A549 (cell line): ENCODE data around the gene TAF1B. TPM values are rescaled to one million over a fixed set of nuclear protein-coding genes. Genes with fewer than 3 reads are reported as not detected.

Source experiments
- ATAC-seq, 2 experiments: fragments of 200-7000 bp in 1 of 2; fragments of >200 bp in 1 of 2; cut with Nextera tagmentation in 1 of 2; cut with Tn5 transposase in 1 of 2; 3 replicates each; pipeline versions ENCODE4 v1.8.0 to v1.9.1; 2018 to 2020; ENCODE audit warnings: mild to moderate bottlenecking in 1 of 2, moderate library complexity in 1 of 2
- CTCF ChIA-PET: fragments of 300-600 bp; sonication (Branson Sonifier 250); formaldehyde crosslinking; extraction: SDS; loops from one replicate; lab custom pipeline; 2021; ENCODE audit warnings: antibody characterized with exemption, inconsistent platforms; lab: Yijun Ruan, JAX
- POLR2A ChIA-PET: fragments of 350-600 bp; formaldehyde crosslinking; extraction: SDS; loops from one replicate; lab custom pipeline; 2021; ENCODE audit warnings: antibody characterized with exemption, inconsistent platforms; lab: Yijun Ruan, JAX
- DNase-seq, 2 experiments: peaks; one replicate each; pipeline versions ENCODE4 v3.0.0 to v3.0.0-alpha.2; 2011 to 2016; ENCODE audit warnings: low read depth in 1 of 2, low spot score in 1 of 2
- FAIRE-seq: peaks from 2 replicates; lab custom pipeline; 2011; peaks lifted over from hg19 to GRCh38; lab: Jason Lieb, UNC
- H3K27ac ChIP-seq, 2 experiments: fragments of >200 bp; sonication (Bioruptor Twin); formaldehyde crosslinking; 3 replicates each; pipeline ENCODE4 v1.5.1; 2016 to 2017
- H3K4me1 ChIP-seq: fragments of >200 bp; sonication (Bioruptor Twin); formaldehyde crosslinking; 3 replicates; pipeline ENCODE4 v1.6.1; 2016
- H3K4me2 ChIP-seq: fragments of >200 bp; sonication (Bioruptor Twin); formaldehyde crosslinking; 3 replicates; pipeline ENCODE4 v1.6.1; 2016
- H3K4me3 ChIP-seq: fragments of >200 bp; sonication (Bioruptor Twin); formaldehyde crosslinking; 3 replicates; pipeline ENCODE4 v1.5.1; 2016
- H3K9me3 ChIP-seq: fragments of >200 bp; sonication (Bioruptor Twin); formaldehyde crosslinking; 3 replicates; pipeline ENCODE4 v1.6.1; 2016
- CEBPB ChIP-seq, 2 experiments: fragments of >200 bp in 1 of 2; sonication (Bioruptor Twin) in 1 of 2; formaldehyde crosslinking in 1 of 2; IDR thresholded peaks; 2 replicates each; pipeline ENCODE4 v1.6.1; 2012 to 2016
- CHD2 ChIP-seq: fragments of 150-350 bp; IDR thresholded peaks from 2 replicates; pipeline ENCODE4 v1.6.1; 2014; ENCODE audit warnings: low read length; ENCODE audit not compliant: partially characterized antibody
- CHD4 ChIP-seq: fragments of 200-600 bp; sonication (generic); IDR thresholded peaks from 2 replicates; pipeline ENCODE4 v1.6.1; 2016; ENCODE audit warnings: antibody characterized with exemption, mild to moderate bottlenecking, borderline replicate concordance
- CTCF ChIP-seq: fragments of >200 bp; sonication (Bioruptor Twin); formaldehyde crosslinking; IDR thresholded peaks from 3 replicates; pipeline ENCODE4 v1.5.1; 2016
- EP300 ChIP-seq, 2 experiments: fragments of >200 bp; sonication (Bioruptor Twin); formaldehyde crosslinking; IDR thresholded peaks; 2 replicates in 1 of 2; 3 replicates in 1 of 2; pipeline ENCODE4 v1.6.1; 2016 to 2017
- FOSL2 ChIP-seq, 2 experiments: fragments of 450-650 bp in 1 of 2; fragments of >200 bp in 1 of 2; sonication (Bioruptor Twin) in 1 of 2; formaldehyde crosslinking; IDR thresholded peaks; 2 replicates each; pipeline versions ENCODE4 v1.5.0 to v1.6.1; 2016 to 2020; ENCODE audit warnings: mild to moderate bottlenecking in 1 of 2, moderate library complexity in 1 of 2
- FOXS1 ChIP-seq: fragments of 250-450 bp; sonication (Bioruptor Pico); IDR thresholded peaks from 2 replicates; pipeline ENCODE4 v1.5.0; 2020; ENCODE audit warnings: mild to moderate bottlenecking, moderate library complexity
- HOXA7 ChIP-seq: fragments of 250-450 bp; sonication (Bioruptor Pico); IDR thresholded peaks from 2 replicates; pipeline ENCODE4 v1.5.0; 2020; ENCODE audit warnings: mild to moderate bottlenecking, moderate library complexity
- HOXB13 ChIP-seq: fragments of 250-450 bp; sonication (Bioruptor Pico); IDR thresholded peaks from 2 replicates; pipeline ENCODE4 v1.5.0; 2020; ENCODE audit warnings: low read depth, mild to moderate bottlenecking, moderate library complexity
- HOXB5 ChIP-seq: fragments of 250-450 bp; sonication (Bioruptor Pico); IDR thresholded peaks from 2 replicates; pipeline ENCODE4 v1.5.0; 2020; ENCODE audit warnings: mild to moderate bottlenecking, moderate library complexity
- KDM1A ChIP-seq: fragments of 200-600 bp; sonication (generic); IDR thresholded peaks from 2 replicates; pipeline ENCODE4 v1.6.1; 2016; ENCODE audit warnings: low read depth, mild to moderate bottlenecking
- MYC ChIP-seq: IDR thresholded peaks from 2 replicates; pipeline ENCODE4 v1.6.1; 2012; ENCODE audit warnings: mild to moderate bottlenecking, inconsistent platforms, low read length, improper control_type of control experiment, borderline replicate concordance
- NR3C1 ChIP-seq: fragments of >200 bp; sonication (Bioruptor Twin); formaldehyde crosslinking; IDR thresholded peaks from 3 replicates; pipeline ENCODE4 v1.6.1; 2017
- RAD21 ChIP-seq, 2 experiments: fragments of >200 bp in 1 of 2; sonication (Bioruptor Twin) in 1 of 2; formaldehyde crosslinking in 1 of 2; IDR thresholded peaks in 1 of 2; conservative IDR thresholded peaks in 1 of 2; 2 replicates in 1 of 2; 3 replicates in 1 of 2; pipeline ENCODE4 v1.6.1; 2012 to 2018; ENCODE audit warnings: inconsistent platforms in 1 of 2
- REST ChIP-seq: fragments of 200-600 bp; sonication (generic); IDR thresholded peaks from 2 replicates; pipeline ENCODE4 v1.6.1; 2016; ENCODE audit warnings: antibody characterized with exemption, mild to moderate bottlenecking, moderate library complexity
- RFX5 ChIP-seq: fragments of 450-650 bp; IDR thresholded peaks from 2 replicates; pipeline ENCODE4 v1.7.1; 2014; ENCODE audit warnings: antibody characterized with exemption, mild to moderate bottlenecking, moderate library complexity
- SMC3 ChIP-seq: fragments of >200 bp; sonication (Bioruptor Twin); formaldehyde crosslinking; IDR thresholded peaks from 3 replicates; pipeline ENCODE4 v1.6.1; 2018; ENCODE audit warnings: inconsistent platforms
- TP53 ChIP-seq: fragments of 250-450 bp; sonication (Bioruptor Pico); IDR thresholded peaks from 2 replicates; pipeline ENCODE4 v1.5.0; 2021; ENCODE audit warnings: mild to moderate bottlenecking, moderate library complexity
- USF2 ChIP-seq: fragments of 450-650 bp; IDR thresholded peaks from 2 replicates; pipeline ENCODE4 v1.6.1; 2014; ENCODE audit warnings: antibody characterized with exemption
- ZNF302 ChIP-seq: fragments of 250-450 bp; sonication (Bioruptor Pico); IDR thresholded peaks from 2 replicates; pipeline ENCODE4 v1.9.0; 2021; ENCODE audit warnings: inconsistent platforms, mild to moderate bottlenecking, moderate library complexity
- WGBS: methylation state at CpG from one replicate; pipeline ENCODE4 v1.1.6; 2017; ENCODE audit errors: missing lambda C conversion rate; 5-methylcytosine and 5-hydroxymethylcytosine counted together
- polyA plus RNA-seq, 4 experiments: library from polyadenylated mRNA; depleted of rRNA in 3 of 4; stranded (reverse); fragments of >200 nt; fragmentation: RNase III in 1 of 4; extraction: RNeasy Plus Mini Kit Qiagen cat#74134 plus additional on column Dnase treatment in 1 of 4; gene quantifications; 2 replicates in 3 of 4; 3 replicates in 1 of 4; pipeline ENCODE4 v1.2.3, GENCODE V29; 2011 to 2017
- TF ChIP-seq, protein P1 (sequence below): fragments of 150-350 bp; IDR thresholded peaks from 2 replicates; pipeline ENCODE4 v1.6.1; 2014; ENCODE audit warnings: low read depth, mild to moderate bottlenecking, low read length
- TF ChIP-seq, protein P2 (sequence below): fragments of 250-450 bp; sonication (Bioruptor Pico); IDR thresholded peaks from 2 replicates; pipeline ENCODE4 v1.5.0; 2020; ENCODE audit warnings: low read depth, mild to moderate bottlenecking, moderate library complexity

The TAF1B gene
- polyA plus RNA-seq, 2 of the 4 experiments (the other 2 are of a cell fraction) = 40.6 to 51.7 TPM

- H3K4me3 ChIP-seq = no peak overlapping the region
- no peak overlapping the region for H3K4me2 ChIP-seq
- no peaks in the 10 kb centered on the region for H3K9me3 ChIP-seq
- ChIA-PET CTCF (interaction anchor here (0.6 to 8.2 kb wide), 50 partner anchors 13 to 622 kb away, joined by 3 to 262 read pairs (median 8); partner anchors contain the start of genes KLF11 and TAF1B), POLR2A (interaction anchor here (1.8 kb wide), 1 partner anchor 30 kb away, joined by 10 read pairs; the partner anchor contains the start of gene TAF1B)
- peaks cover 4% of the 10 kb centered on the region; the same call in 2 of the 3 replicates for H3K4me1 ChIP-seq
- peak overlapping the region in 1 of 2 experiments; percentile 43; a peak in 1 of 6 replicates for H3K27ac ChIP-seq
- TF ChIP-seq MYC = no peak
- TF ChIP-seq CEBPB (IDR thresholded peaks at IDR 0.05) = no peak
- TF ChIP-seq RFX5 = no peak
- no peak for TF ChIP-seq HOXA7
- no peak for TF ChIP-seq TP53 (CRISPR knock-in tag)
- TF ChIP-seq RAD21 (conservative IDR thresholded peaks at IDR 0.05 in 1 of 2, IDR thresholded peaks at IDR 0.05 in 1 of 2) = no peak
- TF ChIP-seq ZNF302 (CRISPR knock-in tag) = no peak
- no peak for TF ChIP-seq NR3C1
- no peak for TF ChIP-seq USF2
- TF ChIP-seq CHD4 = no peak
- no peak for TF ChIP-seq HOXB13 (CRISPR knock-in tag)
- no peak for TF ChIP-seq KDM1A
- TF ChIP-seq FOXS1 (CRISPR knock-in tag) = no peak
- TF ChIP-seq, protein P1, sequence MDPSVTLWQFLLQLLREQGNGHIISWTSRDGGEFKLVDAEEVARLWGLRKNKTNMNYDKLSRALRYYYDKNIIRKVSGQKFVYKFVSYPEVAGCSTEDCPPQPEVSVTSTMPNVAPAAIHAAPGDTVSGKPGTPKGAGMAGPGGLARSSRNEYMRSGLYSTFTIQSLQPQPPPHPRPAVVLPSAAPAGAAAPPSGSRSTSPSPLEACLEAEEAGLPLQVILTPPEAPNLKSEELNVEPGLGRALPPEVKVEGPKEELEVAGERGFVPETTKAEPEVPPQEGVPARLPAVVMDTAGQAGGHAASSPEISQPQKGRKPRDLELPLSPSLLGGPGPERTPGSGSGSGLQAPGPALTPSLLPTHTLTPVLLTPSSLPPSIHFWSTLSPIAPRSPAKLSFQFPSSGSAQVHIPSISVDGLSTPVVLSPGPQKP = no peak
- TF ChIP-seq HOXB5 (CRISPR knock-in tag) = no peak
- TF ChIP-seq, protein P2, sequence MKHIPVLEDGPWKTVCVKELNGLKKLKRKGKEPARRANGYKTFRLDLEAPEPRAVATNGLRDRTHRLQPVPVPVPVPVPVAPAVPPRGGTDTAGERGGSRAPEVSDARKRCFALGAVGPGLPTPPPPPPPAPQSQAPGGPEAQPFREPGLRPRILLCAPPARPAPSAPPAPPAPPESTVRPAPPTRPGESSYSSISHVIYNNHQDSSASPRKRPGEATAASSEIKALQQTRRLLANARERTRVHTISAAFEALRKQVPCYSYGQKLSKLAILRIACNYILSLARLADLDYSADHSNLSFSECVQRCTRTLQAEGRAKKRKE = no peak
- no peak for TF ChIP-seq EP300 (IDR thresholded peaks at IDR 0.05)
- ATAC-seq = no peak
- 77% methylated on average over 10 of the region's 10 CpGs for WGBS
- no peak for DNase-seq
- no peak for FAIRE-seq
Measured at GRCh38 chr2:9812945-9813311, 30.3 kb upstream of the TAF1B start.

DNA sequence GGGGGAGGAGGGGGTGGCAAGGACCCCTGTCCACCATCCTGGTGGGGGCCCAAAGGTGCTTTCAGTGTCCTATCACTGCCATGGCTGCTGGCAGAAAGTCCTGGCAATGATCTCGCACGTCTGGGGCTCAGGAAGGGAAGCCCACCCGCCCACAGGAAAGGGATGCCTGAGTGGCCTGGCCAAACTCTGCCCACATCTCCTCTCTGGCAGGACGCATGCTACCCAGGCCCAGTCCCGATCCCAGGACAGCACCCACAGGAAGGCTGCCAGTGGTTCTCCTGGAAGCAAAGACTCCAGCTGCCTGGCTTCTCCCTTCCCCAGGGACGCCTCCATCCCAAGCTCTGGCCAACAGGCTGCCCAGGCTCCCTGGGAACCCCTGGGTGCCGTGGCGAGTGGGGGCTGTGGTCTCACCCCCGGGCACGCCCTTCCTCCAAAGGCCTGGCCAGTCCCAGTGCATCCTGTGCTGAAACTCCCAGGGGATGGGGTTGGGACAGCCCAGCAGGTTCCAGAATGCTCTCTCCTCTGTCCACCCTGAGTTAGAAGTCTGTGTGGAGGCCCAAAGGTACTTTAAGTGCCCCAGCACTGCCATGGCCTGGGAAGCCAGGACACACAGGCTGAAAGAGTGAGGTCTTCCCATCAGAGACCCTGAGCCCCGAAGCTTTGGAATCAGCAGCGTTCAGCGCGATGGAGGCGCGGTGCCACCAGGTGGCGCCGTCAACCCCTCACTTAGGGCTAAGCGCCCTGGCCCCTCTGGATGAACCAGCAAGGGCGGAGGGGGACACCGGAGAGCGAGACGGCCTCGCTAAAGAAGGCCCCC lies 29.8 kb upstream of the TAF1B start:
- POLR2A ChIA-PET = interaction anchor here (0.6 to 1.8 kb wide), 2 partner anchors 30 to 33 kb away, joined by 3 to 10 read pairs; partner anchors contain the start of gene TAF1B
- ATAC-seq (peak; percentile 86 to 96), FAIRE-seq (no peak), DNase-seq (peak; percentile 64 to 86)
- CTCF ChIA-PET = interaction anchor here (0.6 to 8.2 kb wide), 102 partner anchors 9 to 651 kb away, joined by 3 to 262 read pairs (median 4); partner anchors contain the start of genes KLF11 and TAF1B
- TF ChIP-seq CHD2 (no peak), REST (no peak), RAD21 (conservative IDR thresholded peaks at IDR 0.05 in 1 of 2, IDR thresholded peaks at IDR 0.05 in 1 of 2) (peak; percentile 90 to 93), FOSL2 (IDR thresholded peaks at IDR 0.05) (no peak), FOSL2 (CRISPR knock-in tag; IDR thresholded peaks at IDR 0.05) (peak; percentile 21; the same call in 1 of the 2 replicates), CTCF (peak; percentile 98), SMC3 (peak; percentile 98), KDM1A (no peak)
- Histone ChIP-seq H3K4me2 (peak overlapping the region; percentile 71), H3K4me3 (0 out of 3 replicates have a peak overlapping the region, but pooled peaks have one; percentile 17), H3K27ac (peak overlapping the region; percentile 36 to 43; a peak in 5 of 6 replicates), H3K9me3 (no peaks in the 10 kb centered on the region), H3K4me1 (peaks cover 7% of the 10 kb centered on the region; the same call in 2 of the 3 replicates)
- 24% methylated on average over 19 of the region's 24 CpGs for WGBS
